Karpas-422 (cell line): ENCODE measurements around the gene NYAP2. TPM values are rescaled to one million over a fixed set of nuclear protein-coding genes. Genes with fewer than 3 reads are reported as not detected.

Experiments used
- DNase-seq: peaks from one replicate; pipeline ENCODE4 v3.0.0-alpha.2; 2015
- H2AFZ ChIP-seq: fragments of 200-600 bp; sonication (generic); 2 replicates; pipeline ENCODE4 v1.6.1; 2014; ENCODE audit warnings: antibody characterized with exemption, low read length, mixed read lengths
- H3K27ac ChIP-seq: fragments of 200-600 bp; sonication (generic); 2 replicates; pipeline ENCODE4 v1.5.1; 2014; ENCODE audit warnings: mild to moderate bottlenecking, low read length, moderate library complexity
- H3K27me3 ChIP-seq: fragments of 200-600 bp; sonication (generic); 2 replicates; pipeline ENCODE4 v1.6.1; 2014; ENCODE audit warnings: low read length, mixed read lengths
- H3K36me3 ChIP-seq: fragments of 200-600 bp; sonication (generic); 2 replicates; pipeline ENCODE4 v1.6.1; 2014; ENCODE audit warnings: low read length, mixed read lengths; ENCODE audit not compliant: insufficient read depth
- H3K4me1 ChIP-seq: fragments of 200-600 bp; sonication (generic); 2 replicates; pipeline ENCODE4 v1.6.1; 2014; ENCODE audit warnings: mild to moderate bottlenecking, low read length, mixed read lengths
- H3K4me2 ChIP-seq: fragments of 200-600 bp; sonication (generic); 2 replicates; pipeline ENCODE4 v1.6.1; 2014; ENCODE audit warnings: low read length, low read depth, mild to moderate bottlenecking; ENCODE audit not compliant: poor library complexity, severe bottlenecking
- H3K4me3 ChIP-seq: fragments of 200-600 bp; sonication (generic); 2 replicates; pipeline ENCODE4 v1.5.1; 2014; ENCODE audit warnings: mild to moderate bottlenecking, antibody characterized with exemption, low read length, mixed read lengths
- H3K79me2 ChIP-seq: fragments of 200-600 bp; sonication (generic); 2 replicates; pipeline ENCODE4 v1.6.1; 2014; ENCODE audit warnings: mild to moderate bottlenecking, low read length, mixed read lengths
- H3K9ac ChIP-seq: fragments of 200-600 bp; sonication (generic); 2 replicates; pipeline ENCODE4 v1.6.0; 2014; ENCODE audit warnings: low read length
- H3K9me2 ChIP-seq: fragments of 200-600 bp; sonication (generic), shearing (Covaris generic); replicated peaks from 2 replicates; pipeline ENCODE4 v1.6.0; 2014; ENCODE audit warnings: mild to moderate bottlenecking, low read length, moderate library complexity; ENCODE audit not compliant: insufficient read depth
- H3K9me3 ChIP-seq: fragments of 300-700, 200-600 bp; sonication (generic); 2 replicates; pipeline ENCODE4 v1.6.1; 2014; ENCODE audit warnings: low read length, mixed read lengths
- H4K20me1 ChIP-seq: fragments of 200-600 bp; sonication (generic); 2 replicates; pipeline ENCODE4 v1.6.1; 2014; ENCODE audit warnings: mild to moderate bottlenecking, antibody characterized with exemption, low read length, low read depth; ENCODE audit not compliant: insufficient read depth
- total RNA-seq: library from RNA; depleted of rRNA; stranded (reverse); fragments of >200 nt; shearing (Covaris generic); gene quantifications from 2 replicates; pipeline ENCODE4 v1.2.3, GENCODE V29; 2014; ENCODE audit warnings: low replicate concordance; rRNA removed

NYAP2 gene
- not detected in 2 replicates for total RNA-seq

DNA sequence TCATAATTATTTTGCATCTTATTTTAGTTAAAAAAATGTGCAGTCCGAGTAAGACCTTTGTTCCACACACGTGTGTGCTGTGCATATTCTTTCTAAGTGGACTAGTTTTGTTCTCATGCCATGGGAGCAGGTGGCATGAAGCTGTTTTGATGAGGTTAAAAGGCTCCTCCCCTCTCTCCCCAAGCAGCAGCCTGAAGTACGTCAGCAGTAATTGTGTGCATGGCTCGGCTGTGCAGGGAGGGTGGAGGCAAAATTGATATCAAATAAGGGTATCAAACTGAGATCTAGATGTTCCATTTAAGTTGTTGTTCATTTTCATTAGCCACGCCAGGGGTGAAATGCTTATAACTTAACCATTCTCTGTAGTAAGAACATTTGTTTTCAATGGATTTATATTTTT lies at the start of gene NYAP2:
NYAP2 (plus strand) TSS at position 207 of the 400 bp plus-strand sequence. CDS start 9,171 bp downstream, outside the sequence.
- Histone ChIP-seq H3K36me3 (no peaks in the 10 kb centered on the region), H3K27me3 (no peaks in the 10 kb centered on the region), H3K9ac (no peak within 1 kb of the TSS), H3K27ac (no peak within 1 kb of the TSS), H3K4me2 (no peak within 1 kb of the TSS), H2AFZ (no peak within 1 kb of the TSS), H3K4me1 (no peaks in the 10 kb centered on the region), H3K79me2 (no peaks in the 10 kb centered on the region), H3K4me3 (no peak within 1 kb of the TSS), H4K20me1 (no peaks in the 10 kb centered on the region), H3K9me2 (no peaks in the 10 kb centered on the region), H3K9me3 (no peaks in the 10 kb centered on the region)
- no peak for DNase-seq

DNA sequence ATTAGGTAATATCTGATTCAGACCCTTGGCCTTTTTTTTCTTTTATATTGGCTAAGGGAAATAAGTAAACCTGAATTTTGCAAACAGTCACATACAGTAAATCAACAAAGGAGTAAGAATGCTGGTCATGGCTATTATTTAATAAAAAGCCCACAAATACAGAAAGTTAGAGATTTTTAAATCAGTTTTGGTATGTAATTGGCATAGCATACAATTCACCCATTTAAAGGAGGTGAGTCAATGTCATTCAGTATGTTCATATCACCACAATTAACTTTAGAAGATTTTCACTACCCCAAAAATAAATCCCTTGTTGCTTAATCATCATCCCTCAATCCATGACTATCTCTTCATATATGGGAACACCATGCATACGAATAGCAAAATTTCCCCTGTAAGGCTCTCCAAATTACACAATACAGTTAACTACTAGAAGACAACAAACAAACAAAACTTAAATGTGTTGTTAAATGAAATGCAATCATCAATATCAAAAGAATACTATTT lies 45.9 kb upstream of the NYAP2 start:
- no peak overlapping the region for H3K27ac ChIP-seq
- no peaks in the 10 kb centered on the region for H4K20me1 ChIP-seq
- H2AFZ ChIP-seq: no peak overlapping the region
- no peak for DNase-seq
- no peaks in the 10 kb centered on the region for H3K9me3 ChIP-seq
- H3K4me3 ChIP-seq: no peak overlapping the region
- H3K36me3 ChIP-seq: no peaks in the 10 kb centered on the region
- H3K9me2 ChIP-seq: no peaks in the 10 kb centered on the region
- H3K79me2 ChIP-seq: no peaks in the 10 kb centered on the region
- no peaks in the 10 kb centered on the region for H3K4me1 ChIP-seq
- H3K4me2 ChIP-seq: no peak overlapping the region
- H3K27me3 ChIP-seq: no peaks in the 10 kb centered on the region
- H3K9ac ChIP-seq: no peak overlapping the region

GRCh38 chr2:225354281-225354774 lies 45.2 kb upstream of the NYAP2 start:
- Histone ChIP-seq H3K9ac (no peak overlapping the region), H3K9me3 (no peaks in the 10 kb centered on the region), H3K27ac (no peak overlapping the region), H4K20me1 (no peaks in the 10 kb centered on the region), H3K79me2 (no peaks in the 10 kb centered on the region), H3K9me2 (no peaks in the 10 kb centered on the region), H3K4me3 (no peak overlapping the region), H3K4me2 (no peak overlapping the region), H2AFZ (no peak overlapping the region), H3K36me3 (no peaks in the 10 kb centered on the region), H3K27me3 (no peaks in the 10 kb centered on the region), H3K4me1 (no peaks in the 10 kb centered on the region)
- DNase-seq: no peak

DNA sequence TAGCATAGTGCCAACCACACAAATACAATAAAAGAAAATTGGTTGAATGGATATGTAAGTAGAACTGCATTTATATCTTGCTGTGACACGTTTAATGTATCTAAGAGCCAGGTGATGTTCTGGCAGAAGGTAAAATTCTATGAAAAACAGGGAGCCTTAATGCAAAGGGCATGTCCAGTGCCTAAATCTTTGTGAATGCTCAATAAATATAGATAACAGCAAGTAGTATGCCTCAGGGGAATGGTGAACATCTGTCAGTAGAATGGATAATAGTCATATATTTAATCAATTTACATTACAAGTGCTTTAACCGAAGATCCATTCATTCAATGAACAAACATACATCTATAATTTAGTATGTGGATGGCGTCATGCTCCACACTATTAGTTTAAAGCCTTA lies 43.7 kb upstream of the NYAP2 start:
- no peak overlapping the region for H3K4me3 ChIP-seq
- H3K27ac ChIP-seq: no peak overlapping the region
- no peaks in the 10 kb centered on the region for H3K4me1 ChIP-seq
- no peak overlapping the region for H3K9ac ChIP-seq
- no peaks in the 10 kb centered on the region for H3K36me3 ChIP-seq
- no peaks in the 10 kb centered on the region for H4K20me1 ChIP-seq
- H3K9me2 ChIP-seq: no peaks in the 10 kb centered on the region
- no peak overlapping the region for H2AFZ ChIP-seq
- no peak overlapping the region for H3K4me2 ChIP-seq
- no peak for DNase-seq
- no peaks in the 10 kb centered on the region for H3K9me3 ChIP-seq
- H3K27me3 ChIP-seq: no peaks in the 10 kb centered on the region
- H3K79me2 ChIP-seq: no peaks in the 10 kb centered on the region

DNA sequence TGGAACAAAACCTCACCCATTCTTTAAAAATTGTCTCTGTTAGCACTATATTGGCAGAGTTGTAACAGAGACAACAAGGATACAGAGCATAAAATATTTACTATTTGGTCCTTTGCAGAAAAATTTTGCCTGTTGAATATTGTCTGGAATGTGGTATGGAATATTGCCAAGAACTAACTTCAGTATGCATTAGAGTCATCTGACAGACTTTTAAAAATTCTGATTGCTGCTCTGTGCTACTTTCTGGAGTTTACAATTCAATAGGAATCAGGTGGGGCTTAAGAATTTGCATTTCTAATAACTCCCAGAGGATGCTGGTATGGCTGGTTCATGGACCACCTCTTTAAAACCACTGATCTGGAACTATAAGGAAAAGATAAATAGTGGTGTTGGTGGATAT lies 32.8 kb upstream of the NYAP2 start:
- Histone ChIP-seq H3K27me3 (no peaks in the 10 kb centered on the region), H3K36me3 (no peaks in the 10 kb centered on the region), H3K27ac (no peak overlapping the region), H3K9me2 (no peaks in the 10 kb centered on the region), H3K9me3 (no peaks in the 10 kb centered on the region), H2AFZ (no peak overlapping the region), H4K20me1 (no peaks in the 10 kb centered on the region), H3K9ac (no peak overlapping the region), H3K4me3 (no peak overlapping the region), H3K4me2 (no peak overlapping the region), H3K4me1 (no peaks in the 10 kb centered on the region), H3K79me2 (no peaks in the 10 kb centered on the region)
- no peak for DNase-seq

DNA sequence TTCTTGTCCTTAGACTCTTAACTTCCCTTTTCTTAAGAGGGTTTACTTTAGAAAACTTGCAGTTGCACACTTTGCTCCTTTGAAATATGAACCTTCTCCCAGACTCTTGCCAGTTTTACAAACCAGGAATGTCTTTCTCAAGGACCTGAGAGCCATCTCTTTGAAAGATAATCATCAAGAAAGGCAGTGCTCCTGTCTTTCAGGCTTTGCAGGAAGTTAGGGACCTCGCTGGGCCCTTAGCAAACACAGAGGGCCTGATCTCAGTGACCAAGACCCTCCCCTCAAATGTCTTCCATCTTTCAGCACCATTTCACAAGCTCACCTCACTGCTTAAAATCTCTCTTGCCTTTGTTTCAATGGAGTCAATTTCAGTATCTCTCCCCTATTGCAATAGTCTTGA lies 32.0 kb upstream of the NYAP2 start:
- Histone ChIP-seq H3K9me3 (no peaks in the 10 kb centered on the region), H3K36me3 (no peaks in the 10 kb centered on the region), H3K4me1 (no peaks in the 10 kb centered on the region), H3K27ac (no peak overlapping the region), H4K20me1 (no peaks in the 10 kb centered on the region), H3K4me2 (no peak overlapping the region), H3K9ac (no peak overlapping the region), H3K27me3 (no peaks in the 10 kb centered on the region), H3K4me3 (no peak overlapping the region), H3K79me2 (no peaks in the 10 kb centered on the region), H2AFZ (no peak overlapping the region), H3K9me2 (no peaks in the 10 kb centered on the region)
- DNase-seq: no peak

DNA sequence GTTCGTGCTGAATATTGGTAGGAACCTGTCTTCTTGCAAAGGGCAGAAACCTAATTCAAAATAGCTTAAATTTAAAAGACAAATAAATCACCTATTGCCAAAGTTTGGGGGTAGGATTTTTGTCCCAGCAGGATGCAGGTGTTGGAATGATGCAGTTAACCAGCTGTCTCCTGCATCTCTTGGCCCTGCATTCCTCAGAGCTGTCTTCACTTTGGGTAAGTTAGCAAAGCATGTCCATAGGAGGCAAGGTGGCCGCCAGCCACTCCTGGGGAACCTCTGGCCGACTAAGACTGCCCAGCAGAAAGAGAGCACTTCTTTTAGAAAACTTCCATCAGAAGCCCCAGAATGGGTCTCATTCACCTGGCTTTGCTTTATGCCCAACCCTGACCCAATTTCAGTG lies 20.5 kb upstream of the NYAP2 start:
- Histone ChIP-seq H3K4me2 (no peak overlapping the region), H3K9me2 (no peaks in the 10 kb centered on the region), H3K36me3 (no peaks in the 10 kb centered on the region), H3K79me2 (no peaks in the 10 kb centered on the region), H2AFZ (no peak overlapping the region), H3K9ac (no peak overlapping the region), H3K4me3 (no peak overlapping the region), H3K4me1 (no peaks in the 10 kb centered on the region), H4K20me1 (no peaks in the 10 kb centered on the region), H3K9me3 (no peaks in the 10 kb centered on the region), H3K27ac (no peak overlapping the region), H3K27me3 (no peaks in the 10 kb centered on the region)
- DNase-seq: no peak

DNA sequence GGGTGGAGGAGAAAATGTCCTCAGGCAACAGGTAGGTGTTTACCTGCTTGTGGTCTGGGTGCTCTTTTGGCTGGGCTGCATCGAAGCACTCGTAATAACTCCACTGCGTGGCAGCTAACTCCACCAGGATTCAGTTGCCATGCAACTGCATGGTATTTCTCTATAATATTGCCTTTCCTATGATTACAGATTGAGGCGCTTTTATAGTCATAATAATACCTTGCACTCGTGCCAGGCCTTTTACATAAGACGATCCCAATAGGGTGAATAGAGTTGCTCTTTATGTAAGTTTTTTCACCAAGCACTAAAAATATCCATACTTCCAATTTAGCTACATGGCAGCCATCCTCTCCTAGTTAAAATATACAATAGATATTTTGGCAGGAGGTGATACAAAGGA lies 19.7 kb upstream of the NYAP2 start:
- Histone ChIP-seq H4K20me1 (no peaks in the 10 kb centered on the region), H3K9ac (no peak overlapping the region), H3K4me1 (no peaks in the 10 kb centered on the region), H3K9me3 (no peaks in the 10 kb centered on the region), H3K4me3 (no peak overlapping the region), H2AFZ (no peak overlapping the region), H3K36me3 (no peaks in the 10 kb centered on the region), H3K27me3 (no peaks in the 10 kb centered on the region), H3K27ac (no peak overlapping the region), H3K79me2 (no peaks in the 10 kb centered on the region), H3K4me2 (no peak overlapping the region), H3K9me2 (no peaks in the 10 kb centered on the region)
- DNase-seq: no peak

GRCh38 chr2:225381609-225382008 lies 17.9 kb upstream of the NYAP2 start:
- no peak for DNase-seq
- no peaks in the 10 kb centered on the region for H3K36me3 ChIP-seq
- no peak overlapping the region for H3K4me3 ChIP-seq
- H3K27ac ChIP-seq: no peak overlapping the region
- no peaks in the 10 kb centered on the region for H3K79me2 ChIP-seq
- H2AFZ ChIP-seq: no peak overlapping the region
- H3K4me2 ChIP-seq: no peak overlapping the region
- no peaks in the 10 kb centered on the region for H3K9me3 ChIP-seq
- no peaks in the 10 kb centered on the region for H3K27me3 ChIP-seq
- H3K9me2 ChIP-seq: no peaks in the 10 kb centered on the region
- H3K9ac ChIP-seq: no peak overlapping the region
- no peaks in the 10 kb centered on the region for H4K20me1 ChIP-seq
- no peaks in the 10 kb centered on the region for H3K4me1 ChIP-seq
